Pancreas (tissue), 10 donors: ENCODE measurements around the gene METTL16. TPM values are rescaled to one million over a fixed set of nuclear protein-coding genes. Genes with fewer than 3 reads are reported as not detected.
A peak's percentile ranks its signal among the peaks of the same experiment; 100 is the strongest.

ENCODE experiments used
- ATAC-seq, 4 donors: fragments of 200-7000 bp; cut with Tn5 transposase; one replicate each; pipeline versions ENCODE4 v1.8.0 to v1.9.1; 2020; ENCODE audit warnings: mild to moderate bottlenecking in 4 of 4, moderate library complexity in 4 of 4
- DNase-seq, 6 donors: peaks; one replicate each; pipeline ENCODE4 v3.0.0-alpha.2; 2020
- FAIRE-seq: peaks from 2 replicates; lab custom pipeline; 2012; peaks lifted over from hg19 to GRCh38; lab: Jason Lieb, UNC
- H3K27ac ChIP-seq, 4 donors: fragments of 200-600 bp; sonication (generic); 1 replicate in 3 of 4; 2 replicates in 1 of 4; pipeline versions ENCODE4 v1.5.0 to v1.8.0; 2020
- H3K27me3 ChIP-seq, 4 donors: fragments of 200-600 bp; one replicate each; pipeline ENCODE4 v1.8.0; 2021
- H3K36me3 ChIP-seq, 3 donors: fragments of 200-600 bp; sonication (generic) in 1 of 3; one replicate each; pipeline versions ENCODE4 v1.5.0 to v1.8.0; 2020 to 2021
- H3K4me1 ChIP-seq, 3 donors: fragments of 200-600 bp; one replicate each; pipeline ENCODE4 v1.8.0; 2021
- H3K4me3 ChIP-seq, 4 donors: fragments of 200-600 bp; sonication (generic) in 2 of 4; one replicate each; pipeline versions ENCODE4 v1.5.0 to v1.8.0; 2020 to 2021
- H3K9me3 ChIP-seq, 4 donors: fragments of 200-600 bp; one replicate each; pipeline ENCODE4 v1.8.0; 2021
- WGBS, 2 donors: extraction: QIAGEN DNeasy Blood & Tissue Kit; methylation state at CpG; one replicate each; pipeline ENCODE4 v1.1.7; 2013; 5-methylcytosine and 5-hydroxymethylcytosine counted together
- intact Hi-C, 3 donors: fragments of 100-400 bp; cut with DNase I; formaldehyde crosslinking; loops; one replicate each; pipeline versions ENCODE4 v1.11.1 to v1.14.2; 2022
- polyA plus RNA-seq, 2 donors: library from polyadenylated mRNA; stranded (reverse); fragments of 200-250 nt; gene quantifications; one replicate each; pipeline ENCODE4 v1.2.3, GENCODE V29; 2013
- total RNA-seq, 6 donors: library from RNA; stranded (reverse); fragmentation: NEBNext Ultra II Directional in 4 of 6; extraction: Animal tissue kit (Norgen Biotek cat#: 25700) in 4 of 6; gene quantifications; one replicate each; pipeline versions ENCODE4 v1.2.1 to v1.2.4, GENCODE V29; 2021 to 2023
- TF ChIP-seq, protein P1 (sequence below), 4 donors: fragments of 200-600 bp; sonication (generic) in 3 of 4; IDR thresholded peaks; one replicate each; pipeline versions ENCODE4 v1.5.0 to v1.8.0; 2021; ENCODE audit warnings: antibody characterized with exemption in 4 of 4
- donor health status: healthy with polysubstance abuse.
- donor health status: DM: no; HTN: no; CAD: no; lungs with moderate emphysema.
- donor health status: DM: no; HTN: no; CAD: no.
- donor health status: control.
- donor health status: control.
- donor health status: Bipolar disorder and iron deficiency.
- donor health status: DM: yes; HTN: yes; CAD: no.
- donor health status: DM: no; HTN: no; CAD: no.
- donor health status: DM: no; HTN: no; CAD: no.
- donor health status: DM: yes; HTN: yes; CAD: no.

METTL16 gene
- total and polyA plus RNA-seq, 8 donors = 9.2 to 19.6 (median 14.4) TPM

DNA sequence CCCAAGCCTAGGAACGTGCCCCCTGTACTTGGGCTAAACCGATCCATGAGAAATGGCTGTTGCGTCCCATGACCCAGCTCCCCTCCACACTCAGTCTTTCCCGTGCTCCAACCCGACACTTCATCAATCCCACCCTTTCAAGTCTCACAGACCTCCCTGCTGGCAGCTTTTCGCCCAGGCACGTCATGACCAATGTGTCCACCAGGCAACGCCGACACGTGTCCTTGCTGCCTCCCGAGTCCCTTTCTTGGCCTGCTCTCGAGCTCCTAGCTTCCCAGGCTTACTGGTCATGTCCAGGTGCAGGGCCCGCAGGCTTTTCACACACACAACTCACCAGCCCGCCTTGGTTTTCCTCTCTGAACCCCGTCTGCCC is 123.0 kb downstream of the METTL16 start:
- no peak for ATAC-seq
- peak in 4 of 6 donors; percentile 63 to 83 (median 67) for DNase-seq
- intact Hi-C loops = no loop called here
- no peak for FAIRE-seq
- TF ChIP-seq, protein P1, sequence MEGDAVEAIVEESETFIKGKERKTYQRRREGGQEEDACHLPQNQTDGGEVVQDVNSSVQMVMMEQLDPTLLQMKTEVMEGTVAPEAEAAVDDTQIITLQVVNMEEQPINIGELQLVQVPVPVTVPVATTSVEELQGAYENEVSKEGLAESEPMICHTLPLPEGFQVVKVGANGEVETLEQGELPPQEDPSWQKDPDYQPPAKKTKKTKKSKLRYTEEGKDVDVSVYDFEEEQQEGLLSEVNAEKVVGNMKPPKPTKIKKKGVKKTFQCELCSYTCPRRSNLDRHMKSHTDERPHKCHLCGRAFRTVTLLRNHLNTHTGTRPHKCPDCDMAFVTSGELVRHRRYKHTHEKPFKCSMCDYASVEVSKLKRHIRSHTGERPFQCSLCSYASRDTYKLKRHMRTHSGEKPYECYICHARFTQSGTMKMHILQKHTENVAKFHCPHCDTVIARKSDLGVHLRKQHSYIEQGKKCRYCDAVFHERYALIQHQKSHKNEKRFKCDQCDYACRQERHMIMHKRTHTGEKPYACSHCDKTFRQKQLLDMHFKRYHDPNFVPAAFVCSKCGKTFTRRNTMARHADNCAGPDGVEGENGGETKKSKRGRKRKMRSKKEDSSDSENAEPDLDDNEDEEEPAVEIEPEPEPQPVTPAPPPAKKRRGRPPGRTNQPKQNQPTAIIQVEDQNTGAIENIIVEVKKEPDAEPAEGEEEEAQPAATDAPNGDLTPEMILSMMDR (IDR thresholded peaks at IDR 0.05) = no peak
- H3K36me3 ChIP-seq = peaks cover 0 to 7% (median 0%) of the 10 kb centered on the region in 3 donors
- WGBS, 2 donors = 57 to 69% methylated on average over 15 of the region's 15 CpGs
- H3K27me3 ChIP-seq = no peaks in the 10 kb centered on the region
- H3K4me1 ChIP-seq = peaks cover 7 to 18% (median 8%) of the 10 kb centered on the region in 3 donors
- no peak overlapping the region for H3K4me3 ChIP-seq
- H3K27ac ChIP-seq = peak overlapping the region in 1 of 4 donors; percentile 22
- H3K9me3 ChIP-seq = no peaks in the 10 kb centered on the region

DNA sequence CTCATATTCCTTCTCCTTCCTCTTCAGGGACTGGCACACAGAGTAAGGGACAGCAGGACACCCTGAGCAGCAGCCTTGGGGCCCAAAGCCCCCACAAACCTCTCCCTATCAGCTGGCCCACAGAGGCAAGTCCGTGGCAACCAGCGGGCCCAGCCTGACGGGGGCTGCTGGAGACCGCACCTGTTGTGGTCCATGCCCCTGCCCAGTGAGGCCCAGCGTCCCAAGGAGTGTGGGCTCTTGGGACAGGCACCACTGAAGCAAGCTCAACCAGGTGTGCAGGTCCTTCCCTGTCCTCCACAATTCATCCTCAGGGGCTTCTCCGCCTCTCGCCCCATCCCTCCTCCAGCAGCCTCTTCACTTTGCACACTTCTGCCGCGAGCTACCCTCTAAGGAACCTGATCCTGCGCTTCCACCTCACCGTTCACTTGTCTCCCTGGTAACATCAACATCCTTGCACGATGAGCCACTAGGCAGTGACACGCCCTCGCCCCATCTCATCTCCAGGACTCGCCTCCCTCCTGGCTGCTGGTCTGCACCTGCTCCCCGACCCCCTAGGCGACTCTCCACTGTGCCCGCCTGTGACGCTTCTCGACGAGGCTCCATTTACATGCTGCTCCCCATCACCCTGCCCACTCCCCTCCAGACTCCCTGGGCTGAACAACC is 123.5 kb downstream of the METTL16 start:
- ATAC-seq (no peak), FAIRE-seq (no peak), DNase-seq (peak in 1 of 6 donors; percentile 72)
- H3K4me3 ChIP-seq = no peak overlapping the region
- H3K9me3 ChIP-seq = no peaks in the 10 kb centered on the region
- TF ChIP-seq, protein P1 (IDR thresholded peaks at IDR 0.05) = no peak
- H3K27me3 ChIP-seq = no peaks in the 10 kb centered on the region
- intact Hi-C loops = no loop called here
- peaks cover 0 to 7% (median 0%) of the 10 kb centered on the region in 3 donors for H3K36me3 ChIP-seq
- H3K27ac ChIP-seq = no peak overlapping the region
- H3K4me1 ChIP-seq = peaks cover 7 to 18% (median 8%) of the 10 kb centered on the region in 3 donors
- 90 to 92% methylated on average over 20 to 21 of the region's 21 CpGs for WGBS, 2 donors

DNA sequence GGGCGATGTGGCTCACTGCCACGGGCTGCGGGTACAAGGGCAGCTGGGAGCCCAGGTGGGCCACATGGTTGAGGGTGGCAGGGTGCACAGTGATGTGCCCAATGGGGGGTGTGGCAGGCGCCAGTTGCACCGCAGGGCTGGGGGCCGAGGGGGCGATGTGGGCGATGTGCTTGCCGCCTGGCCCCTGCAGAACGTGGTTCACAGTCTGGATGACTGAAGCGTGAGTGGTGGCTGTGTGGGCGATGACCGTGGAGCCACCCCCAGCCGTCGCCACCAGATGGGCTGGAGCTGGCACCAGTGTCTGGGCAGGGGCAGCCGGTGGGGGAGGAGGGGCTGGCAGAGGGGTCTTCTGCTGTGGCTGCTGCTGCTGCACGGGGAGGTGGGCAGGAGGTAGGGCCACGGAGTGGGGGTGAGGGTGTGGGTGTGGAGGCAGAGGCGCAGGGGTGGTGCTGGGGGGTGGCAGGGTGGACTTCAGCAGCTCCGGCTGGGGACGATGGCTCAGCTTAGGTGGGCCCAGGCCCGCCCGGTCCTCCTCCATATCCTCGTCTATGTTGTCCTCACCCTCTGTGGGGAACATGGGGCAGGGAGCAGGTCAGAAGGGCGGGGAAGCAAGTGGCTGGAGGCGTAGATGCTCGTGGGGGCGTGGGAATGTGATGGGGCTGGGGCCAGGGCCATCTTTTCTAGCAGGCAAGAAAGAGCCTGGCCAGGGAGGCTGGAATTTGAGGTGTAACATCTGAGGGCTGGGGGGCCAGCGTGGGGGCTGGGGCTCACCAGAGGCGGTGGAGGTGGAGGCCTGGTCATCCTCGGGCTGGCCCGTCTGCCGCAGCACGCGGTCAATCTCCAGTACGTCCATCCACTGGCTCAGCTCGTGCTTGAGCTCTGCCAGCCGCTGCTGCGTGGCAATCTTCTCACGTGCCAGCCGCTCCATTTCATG is 124.3 kb downstream of the METTL16 start:
- ATAC-seq = no peak
- FAIRE-seq = no peak
- DNase-seq = peak in 1 of 6 donors; percentile 82
- WGBS, 2 donors = 89 to 92% methylated on average over 34 to 41 of the region's 41 CpGs
- TF ChIP-seq, protein P1 (IDR thresholded peaks at IDR 0.05) = no peak
- Histone ChIP-seq H3K9me3 (no peaks in the 10 kb centered on the region), H3K27ac (no peak overlapping the region), H3K27me3 (no peaks in the 10 kb centered on the region), H3K4me1 (peaks cover 7 to 17% (median 8%) of the 10 kb centered on the region in 3 donors), H3K4me3 (no peak overlapping the region), H3K36me3 (peaks cover 0 to 7% (median 0%) of the 10 kb centered on the region in 3 donors)
- intact Hi-C loops = no loop called here

DNA sequence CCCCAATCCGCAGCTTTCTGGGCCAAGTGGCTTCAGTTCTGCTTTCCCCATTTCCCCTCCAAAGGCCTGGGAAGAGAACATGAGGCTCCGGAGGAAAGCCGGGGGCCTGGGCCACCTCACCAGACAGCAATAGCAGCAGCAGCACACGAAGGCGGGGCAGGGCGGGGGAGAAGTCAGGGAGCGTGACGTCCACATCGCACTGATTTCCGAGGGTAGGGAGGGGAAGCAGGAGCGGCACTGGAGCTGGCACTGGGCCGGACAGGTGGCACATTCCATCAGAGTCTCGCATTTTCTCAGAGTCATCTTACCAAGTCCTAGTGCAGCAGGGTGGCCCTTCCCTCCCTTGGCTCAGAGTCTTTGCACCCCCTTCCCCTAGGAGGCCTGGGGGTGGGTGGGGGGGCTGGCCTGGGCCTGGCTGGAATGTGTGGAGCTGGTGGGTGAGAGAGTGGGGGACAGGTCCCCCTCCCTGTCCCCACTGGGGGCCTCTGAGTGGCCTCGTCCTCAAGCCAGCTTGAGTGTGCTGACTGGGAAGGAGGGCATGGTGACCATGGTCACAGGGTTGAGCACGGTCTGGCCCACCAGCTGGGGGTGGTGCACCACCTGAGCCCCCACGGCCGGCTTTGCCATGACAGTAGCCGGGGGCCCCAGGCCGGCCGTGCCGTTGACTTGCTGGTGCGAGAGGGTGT is 125.1 kb downstream of the METTL16 start:
- Histone ChIP-seq H3K27me3 (no peaks in the 10 kb centered on the region), H3K36me3 (peaks cover 0 to 7% (median 0%) of the 10 kb centered on the region in 3 donors), H3K4me3 (no peak overlapping the region), H3K4me1 (peaks cover 0 to 9% (median under 1%) of the 10 kb centered on the region in 3 donors), H3K9me3 (no peaks in the 10 kb centered on the region), H3K27ac (no peak overlapping the region)
- ATAC-seq (no peak), DNase-seq (peak in 1 of 6 donors; percentile 45), FAIRE-seq (no peak)
- WGBS, 2 donors = 78 to 86% methylated on average over 22 of the region's 22 CpGs
- TF ChIP-seq, protein P1 (IDR thresholded peaks at IDR 0.05) = no peak
- intact Hi-C loops = no loop called here
